Epithelial cell of proximal tubule (primary cell): Measurements from ENCODE around the gene OXLD1. TPM values are rescaled to one million over a fixed set of nuclear protein-coding genes. Genes with fewer than 3 reads are reported as not detected.

Experiments
- DNase-seq: peaks from one replicate; pipeline ENCODE4 v3.0.0-alpha.2; 2011; ENCODE audit warnings: low read depth
- H3K4me3 ChIP-seq: 2 replicates; pipeline ENCODE4 v1.5.1; 2011; ENCODE audit warnings: low read depth, mild to moderate bottlenecking, low read length
- total RNA-seq: library from RNA; depleted of rRNA; stranded (reverse); fragments of >200 nt; gene quantifications from 2 replicates; pipeline ENCODE4 v1.2.3, GENCODE V29; 2015
- TF ChIP-seq, protein P1 (sequence below): conservative IDR thresholded peaks from 2 replicates; pipeline ENCODE4 v1.5.1; 2012; ENCODE audit warnings: low read depth, mild to moderate bottlenecking, low read length

Gene OXLD1
- total RNA-seq, 1 donor from 2014 or later = 24.4 TPM

DNA sequence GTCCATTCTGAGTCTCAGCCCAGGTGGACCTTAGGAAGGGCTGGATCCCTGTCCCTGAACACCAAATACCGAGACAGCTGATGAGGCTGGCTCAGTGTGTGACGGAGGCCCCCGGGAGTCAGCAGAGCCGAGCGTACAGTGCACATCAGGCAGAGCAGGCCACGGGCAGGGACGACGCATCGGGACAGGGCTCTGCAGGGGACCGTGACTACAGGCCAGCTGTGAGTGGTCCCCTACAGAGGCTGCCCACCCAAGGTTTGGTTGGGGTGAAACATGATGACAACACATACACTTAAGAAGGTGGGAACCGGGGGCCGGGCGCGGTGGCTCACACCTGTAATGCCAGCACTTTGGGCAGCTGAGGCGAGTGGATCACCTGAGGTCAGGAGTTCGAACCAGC lies 6.5 kb upstream of the OXLD1 start:
- TF ChIP-seq, protein P1, sequence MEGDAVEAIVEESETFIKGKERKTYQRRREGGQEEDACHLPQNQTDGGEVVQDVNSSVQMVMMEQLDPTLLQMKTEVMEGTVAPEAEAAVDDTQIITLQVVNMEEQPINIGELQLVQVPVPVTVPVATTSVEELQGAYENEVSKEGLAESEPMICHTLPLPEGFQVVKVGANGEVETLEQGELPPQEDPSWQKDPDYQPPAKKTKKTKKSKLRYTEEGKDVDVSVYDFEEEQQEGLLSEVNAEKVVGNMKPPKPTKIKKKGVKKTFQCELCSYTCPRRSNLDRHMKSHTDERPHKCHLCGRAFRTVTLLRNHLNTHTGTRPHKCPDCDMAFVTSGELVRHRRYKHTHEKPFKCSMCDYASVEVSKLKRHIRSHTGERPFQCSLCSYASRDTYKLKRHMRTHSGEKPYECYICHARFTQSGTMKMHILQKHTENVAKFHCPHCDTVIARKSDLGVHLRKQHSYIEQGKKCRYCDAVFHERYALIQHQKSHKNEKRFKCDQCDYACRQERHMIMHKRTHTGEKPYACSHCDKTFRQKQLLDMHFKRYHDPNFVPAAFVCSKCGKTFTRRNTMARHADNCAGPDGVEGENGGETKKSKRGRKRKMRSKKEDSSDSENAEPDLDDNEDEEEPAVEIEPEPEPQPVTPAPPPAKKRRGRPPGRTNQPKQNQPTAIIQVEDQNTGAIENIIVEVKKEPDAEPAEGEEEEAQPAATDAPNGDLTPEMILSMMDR = no peak
- no peak overlapping the region for H3K4me3 ChIP-seq
- no peak for DNase-seq

DNA sequence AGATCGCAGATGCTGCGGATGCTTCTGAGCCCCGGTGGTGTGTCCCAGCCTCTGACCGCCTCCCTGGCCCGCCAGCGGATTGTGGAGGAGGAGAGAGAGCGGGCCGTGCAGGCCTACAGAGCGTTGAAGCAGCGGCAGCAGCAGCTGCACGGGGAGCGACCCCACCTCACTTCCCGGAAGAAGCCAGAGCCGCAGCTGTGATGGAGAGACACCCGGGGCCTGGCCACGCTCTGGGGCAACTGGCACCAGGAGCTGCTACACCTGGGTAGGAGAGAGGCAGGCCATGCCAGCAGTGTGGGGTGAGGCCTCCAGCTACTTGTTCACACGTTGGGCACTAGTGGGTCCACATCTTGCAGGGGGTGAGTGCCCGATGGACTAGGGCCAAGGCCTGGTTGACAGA lies 6.1 kb upstream of the OXLD1 start:
- no peak overlapping the region for H3K4me3 ChIP-seq
- TF ChIP-seq, protein P1 = no peak
- no peak for DNase-seq

DNA sequence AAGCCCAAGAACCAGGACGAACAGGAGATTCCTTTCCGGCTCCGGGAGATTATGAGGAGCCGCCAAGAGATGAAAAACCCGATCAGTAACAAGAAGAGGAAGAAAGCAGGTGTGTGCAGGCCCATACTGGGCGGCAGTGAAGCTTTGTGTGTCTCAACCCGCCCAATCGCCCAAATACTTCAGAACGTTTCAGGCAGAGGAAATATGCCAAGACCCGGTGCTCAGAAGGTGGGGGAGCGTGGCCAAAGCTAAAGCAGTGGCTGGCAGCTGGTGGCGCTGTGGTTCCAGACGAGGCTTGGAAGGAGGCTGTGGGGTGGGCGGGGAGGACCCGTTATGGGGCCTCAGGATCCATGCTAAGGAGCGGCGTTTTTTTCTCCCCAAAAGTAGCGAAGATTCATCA lies 1.3 kb upstream of the OXLD1 start:
- peak overlapping the region; percentile 23 for H3K4me3 ChIP-seq
- DNase-seq = no peak

DNA sequence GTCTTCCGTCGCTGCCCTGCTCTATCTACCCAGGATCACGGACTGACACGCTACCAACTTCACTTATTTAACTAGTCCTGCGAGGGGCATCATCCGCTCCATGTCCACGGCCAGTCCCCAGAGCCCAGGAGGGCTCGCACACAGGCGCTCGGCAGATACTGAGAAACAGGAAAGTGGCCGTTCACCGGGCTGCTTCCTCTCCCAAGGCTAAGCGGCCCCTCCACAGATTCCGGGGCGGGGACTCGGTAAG lies 388 bp downstream of the OXLD1 start:
- no peak for DNase-seq
- H3K4me3 ChIP-seq = peak overlapping the region; percentile 96
- TF ChIP-seq, protein P1 = no peak

More for the DNA sequence above, 1.3 kb upstream of the OXLD1 start:
- TF ChIP-seq, protein P1 = no peak

DNA sequence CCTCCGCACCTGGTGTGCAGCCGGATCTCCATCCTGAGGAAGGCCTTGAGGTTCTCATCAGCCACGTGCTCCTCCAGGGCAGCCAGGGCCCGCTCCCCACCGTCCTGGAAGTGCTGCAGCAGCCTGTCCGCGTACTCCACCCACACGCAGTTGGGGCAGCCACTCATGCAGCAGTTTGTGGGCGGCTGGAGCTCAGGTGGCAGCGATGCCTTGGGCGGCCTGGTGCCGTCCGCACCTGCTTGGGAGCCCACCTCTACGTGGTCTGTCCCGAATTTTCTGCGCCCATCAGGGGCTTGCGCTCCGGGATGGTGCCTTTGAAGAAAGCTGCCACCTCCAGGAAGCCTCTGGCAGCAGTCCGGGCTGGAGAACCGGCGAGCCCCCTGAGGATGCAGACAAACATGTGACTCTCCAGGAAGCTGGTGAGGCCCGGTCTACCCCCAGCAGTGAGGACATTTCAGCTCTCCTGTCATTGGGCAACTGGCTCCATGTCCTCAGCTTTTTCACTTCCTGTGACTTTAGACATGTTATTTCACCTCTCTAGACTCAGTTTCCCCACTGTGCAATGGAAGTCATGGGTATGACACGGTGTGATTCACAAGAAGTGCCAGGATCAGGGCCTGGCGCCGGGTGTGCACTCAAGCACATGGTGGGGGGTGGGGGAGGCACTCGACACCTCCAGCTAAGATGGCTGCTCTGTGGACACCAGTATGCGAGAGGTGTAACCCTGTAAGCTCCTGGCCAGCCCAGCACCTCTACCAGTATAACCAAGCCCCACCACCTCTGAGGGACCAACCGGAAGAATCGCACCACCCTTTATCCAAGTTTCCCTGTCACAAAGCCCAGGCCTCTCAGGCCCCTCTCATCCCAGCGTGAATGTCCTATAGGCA lies 957 bp downstream of the OXLD1 start:
- TF ChIP-seq, protein P1 = no peak
- H3K4me3 ChIP-seq = peak overlapping the region; percentile 96
- no peak for DNase-seq

DNA sequence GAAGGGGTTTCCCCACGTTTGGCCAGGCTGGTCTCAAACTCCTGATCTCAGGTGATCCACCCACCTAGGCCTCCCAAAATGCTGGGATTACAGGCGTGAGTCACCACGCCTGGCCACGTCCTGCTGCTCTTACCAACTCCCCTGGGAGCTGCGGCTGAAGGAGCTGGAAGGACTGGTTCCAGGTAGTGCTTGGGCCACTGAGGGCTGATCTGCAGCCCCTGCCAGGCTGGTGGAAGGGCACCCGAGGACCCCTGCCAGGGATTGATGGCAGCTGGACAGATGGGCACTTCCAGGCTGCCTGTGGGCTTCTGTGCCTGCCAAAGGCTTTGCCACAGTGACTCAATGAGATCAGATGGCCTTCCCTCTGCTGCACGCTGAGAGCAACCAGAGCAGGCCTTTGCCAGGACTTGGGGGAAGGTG lies 2.3 kb downstream of the OXLD1 start:
- TF ChIP-seq, protein P1 = no peak
- no peak overlapping the region for H3K4me3 ChIP-seq
- DNase-seq = no peak

DNA sequence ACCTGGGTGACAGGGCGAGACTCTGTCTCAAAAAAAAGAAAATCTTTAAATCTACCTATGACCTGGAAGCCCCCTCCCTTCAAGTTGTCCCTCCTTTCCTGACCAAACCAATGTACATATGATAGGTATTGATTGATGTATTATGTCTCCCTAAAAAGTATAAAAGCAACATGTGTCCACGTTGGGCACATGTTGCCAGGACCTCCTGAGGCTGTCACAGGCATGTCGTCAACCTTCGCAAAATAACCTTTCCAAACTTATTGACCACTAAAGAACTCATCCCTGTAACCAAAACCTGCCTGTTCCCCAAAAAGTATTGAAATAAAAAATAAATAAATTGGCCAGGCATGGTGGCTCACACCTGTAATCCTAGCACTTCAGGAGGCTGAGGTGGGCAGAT lies 4.4 kb downstream of the OXLD1 start:
- no peak for DNase-seq
- H3K4me3 ChIP-seq = no peak overlapping the region
- TF ChIP-seq, protein P1 = no peak
